Activated T-cell treated with anti-CD3 and anti-CD28 coated beads for 4 hours (primary cell): ENCODE results near the gene TOMM20.

Experiments used
- DNase-seq: peaks from one replicate; pipeline ENCODE4 v3.0.0-alpha.2; 2020

Gene TOMM20

GRCh38 chr1:235133086-235133485 is 4.4 kb upstream of the TOMM20 start:
- no peak for DNase-seq

GRCh38 chr1:235131961-235132360 is 3.3 kb upstream of the TOMM20 start:
- DNase-seq, result no peak

GRCh38 chr1:235130766-235131270 is 2.2 kb upstream of the TOMM20 start:
- DNase-seq, result no peak

GRCh38 chr1:235129774-235130570 is 1.3 kb upstream of the TOMM20 start:
- DNase-seq, result no peak

GRCh38 chr1:235127732-235128455 is 743 bp downstream of the TOMM20 start:
- DNase-seq, result no peak

GRCh38 chr1:235127203-235127602 is 1.4 kb downstream of the TOMM20 start:
- no peak for DNase-seq

- no peak for DNase-seq
Measured at GRCh38 chr1:235124665-235125064, 4.0 kb downstream of the TOMM20 start.

GRCh38 chr1:235124111-235124510 is 4.5 kb downstream of the TOMM20 start:
- DNase-seq, result no peak

GRCh38 chr1:235122348-235122747 is 6.3 kb downstream of the TOMM20 start:
- no peak for DNase-seq

- DNase-seq, result no peak
Measured at GRCh38 chr1:235113183-235113917, 15.3 kb downstream of the TOMM20 start.

- no peak for DNase-seq
Measured at GRCh38 chr1:235112297-235113182, 16.1 kb downstream of the TOMM20 start.

GRCh38 chr1:235111107-235111506 is 17.5 kb downstream of the TOMM20 start:
- no peak for DNase-seq

GRCh38 chr1:235108876-235109275 is 19.8 kb downstream of the TOMM20 start:
- no peak for DNase-seq

- no peak for DNase-seq
Measured at GRCh38 chr1:235108185-235108593, 20.4 kb downstream of the TOMM20 start.

GRCh38 chr1:235107368-235108184 is 21.1 kb downstream of the TOMM20 start:
- no peak for DNase-seq

- DNase-seq, result no peak
Measured at GRCh38 chr1:235106457-235106856, 22.2 kb downstream of the TOMM20 start.

GRCh38 chr1:235105051-235106043 is 23.3 kb downstream of the TOMM20 start:
- DNase-seq, result no peak

GRCh38 chr1:235102993-235103411 is 25.6 kb downstream of the TOMM20 start:
- no peak for DNase-seq

- DNase-seq, result no peak
Measured at GRCh38 chr1:235102259-235102582, 26.4 kb downstream of the TOMM20 start.

- DNase-seq, result no peak
Measured at GRCh38 chr1:235101558-235102258, 26.9 kb downstream of the TOMM20 start.
